Endodermal cell (in vitro differentiated cells): ENCODE data around the gene SLC25A21. TPM values are rescaled to one million over a fixed set of nuclear protein-coding genes. Genes with fewer than 3 reads are reported as not detected.

Experiments
- DNase-seq: peaks from one replicate; pipeline ENCODE4 v3.0.0-alpha.2; 2017
- H3K27ac ChIP-seq: 2 replicates; pipeline ENCODE4 v1.5.1; 2013; ENCODE audit warnings: mild to moderate bottlenecking, low read depth, low read length, moderate library complexity
- H3K27me3 ChIP-seq: 2 replicates; pipeline ENCODE4 v1.6.1; 2013; ENCODE audit warnings: mild to moderate bottlenecking, low read length, moderate library complexity; ENCODE audit not compliant: insufficient read depth, control insufficient read depth, poor library complexity, severe bottlenecking
- H3K36me3 ChIP-seq: 2 replicates; pipeline ENCODE4 v1.7.0; 2013; ENCODE audit warnings: mild to moderate bottlenecking, low read length, moderate library complexity; ENCODE audit not compliant: control insufficient read depth, insufficient read depth
- H3K4me1 ChIP-seq: one replicate; pipeline ENCODE4 v1.7.0; 2013; ENCODE audit warnings: low read length; ENCODE audit not compliant: control insufficient read depth, insufficient read depth
- H3K4me3 ChIP-seq: 2 replicates; pipeline ENCODE4 v1.5.1; 2013; ENCODE audit warnings: mild to moderate bottlenecking, low read length, moderate library complexity
- H3K9ac ChIP-seq: 2 replicates; pipeline ENCODE4 v1.6.1; 2013; ENCODE audit warnings: mild to moderate bottlenecking, low read length, moderate library complexity; ENCODE audit not compliant: poor library complexity, severe bottlenecking; ENCODE audit errors: extremely low read depth
- H3K9me3 ChIP-seq: 2 replicates; pipeline ENCODE4 v1.6.1; 2013; ENCODE audit warnings: mild to moderate bottlenecking, low read length, moderate library complexity; ENCODE audit not compliant: control insufficient read depth
- H3K27ac Mint-ChIP-seq: 2 replicates; pipeline ENCODE4 v1.8.0; 2020; ENCODE audit warnings: mixed read lengths
- H3K27me3 Mint-ChIP-seq: 2 replicates; pipeline ENCODE4 v1.8.0; 2021; ENCODE audit warnings: mild to moderate bottlenecking, mixed read lengths; ENCODE audit not compliant: insufficient read depth
- H3K36me3 Mint-ChIP-seq: 2 replicates; pipeline ENCODE4 v1.8.0; 2020; ENCODE audit warnings: low read depth, mixed read lengths
- H3K4me1 Mint-ChIP-seq: 2 replicates; pipeline ENCODE4 v1.8.0; 2020; ENCODE audit warnings: mixed read lengths
- H3K4me3 Mint-ChIP-seq: 2 replicates; pipeline ENCODE4 v1.8.0; 2020; ENCODE audit warnings: mild to moderate bottlenecking, moderate library complexity, mixed read lengths
- H3K9me3 Mint-ChIP-seq: 2 replicates; pipeline ENCODE4 v1.8.0; 2020; ENCODE audit warnings: mild to moderate bottlenecking, mixed read lengths
- WGBS, 2 experiments: methylation state at CpG; one replicate each; pipeline versions ENCODE4 v1.1.5 to v1.1.7; 2013; ENCODE audit warnings: missing lambda C conversion rate in 2 of 2, mixed read lengths in 1 of 2; ENCODE audit not compliant: insufficient coverage in 1 of 2, insufficient read length in 1 of 2; 5-methylcytosine and 5-hydroxymethylcytosine counted together
- total RNA-seq, 2 donors: library from RNA; stranded (reverse); fragmentation: NEBNext Ultra II Directional in 1 of 2; extraction: Animal tissue kit (Norgen Biotek cat#: 25700) in 1 of 2; gene quantifications; 2 replicates in 1 of 2; 3 replicates in 1 of 2; pipeline ENCODE4 v1.2.1, GENCODE V29; 2021
- TF ChIP-seq, protein P1 (sequence below): fragments of 200-600 bp; sonication (generic); conservative IDR thresholded peaks from 2 replicates; pipeline ENCODE4 v1.5.0; 2021; ENCODE audit warnings: antibody characterized with exemption, mild to moderate bottlenecking

The SLC25A21 gene
- total RNA-seq, 2 donors from 2014 or later, result 1.9 TPM

GRCh38 chr14:36756226-36756625, 416.2 kb downstream of the SLC25A21 start:
- Mint-ChIP-seq H3K36me3 (no peaks in the 10 kb centered on the region), H3K27ac (no peak overlapping the region), H3K27me3 (peaks cover 7% of the 10 kb centered on the region), H3K4me1 (peaks cover 10% of the 10 kb centered on the region), H3K4me3 (no peak overlapping the region), H3K9me3 (peaks cover 7% of the 10 kb centered on the region)
- TF ChIP-seq, protein P1, sequence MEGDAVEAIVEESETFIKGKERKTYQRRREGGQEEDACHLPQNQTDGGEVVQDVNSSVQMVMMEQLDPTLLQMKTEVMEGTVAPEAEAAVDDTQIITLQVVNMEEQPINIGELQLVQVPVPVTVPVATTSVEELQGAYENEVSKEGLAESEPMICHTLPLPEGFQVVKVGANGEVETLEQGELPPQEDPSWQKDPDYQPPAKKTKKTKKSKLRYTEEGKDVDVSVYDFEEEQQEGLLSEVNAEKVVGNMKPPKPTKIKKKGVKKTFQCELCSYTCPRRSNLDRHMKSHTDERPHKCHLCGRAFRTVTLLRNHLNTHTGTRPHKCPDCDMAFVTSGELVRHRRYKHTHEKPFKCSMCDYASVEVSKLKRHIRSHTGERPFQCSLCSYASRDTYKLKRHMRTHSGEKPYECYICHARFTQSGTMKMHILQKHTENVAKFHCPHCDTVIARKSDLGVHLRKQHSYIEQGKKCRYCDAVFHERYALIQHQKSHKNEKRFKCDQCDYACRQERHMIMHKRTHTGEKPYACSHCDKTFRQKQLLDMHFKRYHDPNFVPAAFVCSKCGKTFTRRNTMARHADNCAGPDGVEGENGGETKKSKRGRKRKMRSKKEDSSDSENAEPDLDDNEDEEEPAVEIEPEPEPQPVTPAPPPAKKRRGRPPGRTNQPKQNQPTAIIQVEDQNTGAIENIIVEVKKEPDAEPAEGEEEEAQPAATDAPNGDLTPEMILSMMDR, result no peak
- Histone ChIP-seq H3K4me1 (peaks cover 2% of the 10 kb centered on the region), H3K9me3 (peaks cover 18% of the 10 kb centered on the region), H3K36me3 (no peaks in the 10 kb centered on the region), H3K4me3 (no peak overlapping the region), H3K27ac (no peak overlapping the region), H3K27me3 (no peaks in the 10 kb centered on the region), H3K9ac (no peak overlapping the region)
- 91 to 95% methylated on average over 9 to 12 of the region's 12 CpGs for WGBS, 2 experiments
- DNase-seq, result no peak

DNA sequence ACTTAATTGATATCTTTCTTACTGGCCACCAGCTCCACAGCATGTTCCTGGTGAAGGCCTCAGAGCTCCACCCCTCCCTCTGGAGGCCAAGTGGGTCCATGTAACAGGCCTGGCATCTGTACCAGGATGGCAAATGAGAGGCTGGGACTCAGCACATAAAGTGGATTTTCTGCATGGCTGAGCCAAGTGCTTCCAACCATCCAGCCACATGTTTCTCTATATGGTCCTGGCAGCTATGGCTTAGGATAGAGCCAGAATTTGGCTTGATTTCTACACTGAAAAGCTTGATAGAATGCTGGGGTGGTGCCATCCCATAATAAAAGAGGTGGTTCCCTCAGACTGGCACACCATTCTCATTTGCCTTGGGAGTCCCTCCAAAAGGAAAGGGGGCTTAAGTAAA, 416.6 kb downstream of the SLC25A21 start:
- H3K27ac ChIP-seq, result no peak overlapping the region
- no peak overlapping the region for H3K9ac ChIP-seq
- Mint-ChIP-seq H3K36me3 (no peaks in the 10 kb centered on the region), H3K9me3 (peaks cover 7% of the 10 kb centered on the region), H3K4me1 (peaks cover 15% of the 10 kb centered on the region), H3K27me3 (peaks cover 7% of the 10 kb centered on the region), H3K4me3 (no peak overlapping the region), H3K27ac (no peak overlapping the region)
- DNase-seq, result no peak
- no peak overlapping the region for H3K4me3 ChIP-seq
- H3K36me3 ChIP-seq, result no peaks in the 10 kb centered on the region
- H3K9me3 ChIP-seq, result peaks cover 18% of the 10 kb centered on the region
- TF ChIP-seq, protein P1, result peak; percentile 37
- peaks cover 7% of the 10 kb centered on the region for H3K4me1 ChIP-seq
- H3K27me3 ChIP-seq, result no peaks in the 10 kb centered on the region

GRCh38 chr14:36751920-36752319, 420.5 kb downstream of the SLC25A21 start:
- H3K36me3 ChIP-seq, result no peaks in the 10 kb centered on the region
- H3K27ac ChIP-seq, result no peak overlapping the region
- no peaks in the 10 kb centered on the region for H3K36me3 Mint-ChIP-seq
- no peak overlapping the region for H3K4me3 ChIP-seq
- peaks cover 12% of the 10 kb centered on the region for H3K4me1 ChIP-seq
- peaks cover 18% of the 10 kb centered on the region for H3K9me3 ChIP-seq
- 80 to 93% methylated on average over 1 to 3 of the region's 3 CpGs for WGBS, 2 experiments
- no peak for DNase-seq
- H3K27ac Mint-ChIP-seq, result no peak overlapping the region
- H3K9ac ChIP-seq, result no peak overlapping the region
- peaks cover 7% of the 10 kb centered on the region for H3K9me3 Mint-ChIP-seq
- H3K4me3 Mint-ChIP-seq, result no peak overlapping the region
- peaks cover 10% of the 10 kb centered on the region for H3K27me3 Mint-ChIP-seq
- TF ChIP-seq, protein P1, result no peak
- H3K27me3 ChIP-seq, result no peaks in the 10 kb centered on the region
- H3K4me1 Mint-ChIP-seq, result peaks cover 25% of the 10 kb centered on the region
